ELR (cell line): ENCODE data around the gene VWA2.

ENCODE experiments used
- DNase-seq: peaks from one replicate; pipeline ENCODE4 v3.0.0-alpha.2; 2015; ENCODE audit warnings: low read depth

VWA2 gene

GRCh38 chr10:114239117-114239993, at the start of gene VWA2:
TSS of gene VWA2 (plus strand) at chr10:114239254. CDS start at chr10:114248714, 9,460 bp downstream.
- no peak for DNase-seq

DNA sequence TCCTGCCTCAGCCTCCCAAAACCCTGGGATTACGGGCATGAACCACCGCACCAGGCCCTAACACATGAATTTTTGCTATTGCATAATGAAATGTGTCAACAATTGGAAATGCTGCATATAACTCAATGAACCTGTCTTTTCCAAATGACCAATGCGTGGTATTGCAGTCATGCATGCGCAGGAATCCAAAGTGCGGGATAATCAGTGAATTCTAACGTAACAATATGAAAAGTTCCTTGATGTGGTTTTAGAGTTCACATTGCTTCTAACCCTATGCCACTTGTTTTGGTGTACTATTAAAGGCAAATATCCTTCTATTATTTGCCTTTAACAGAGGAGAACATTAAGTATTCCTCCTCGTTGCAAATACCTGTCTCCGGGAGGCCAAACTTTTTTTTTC, 49.4 kb upstream of the VWA2 start:
- DNase-seq: no peak

DNA sequence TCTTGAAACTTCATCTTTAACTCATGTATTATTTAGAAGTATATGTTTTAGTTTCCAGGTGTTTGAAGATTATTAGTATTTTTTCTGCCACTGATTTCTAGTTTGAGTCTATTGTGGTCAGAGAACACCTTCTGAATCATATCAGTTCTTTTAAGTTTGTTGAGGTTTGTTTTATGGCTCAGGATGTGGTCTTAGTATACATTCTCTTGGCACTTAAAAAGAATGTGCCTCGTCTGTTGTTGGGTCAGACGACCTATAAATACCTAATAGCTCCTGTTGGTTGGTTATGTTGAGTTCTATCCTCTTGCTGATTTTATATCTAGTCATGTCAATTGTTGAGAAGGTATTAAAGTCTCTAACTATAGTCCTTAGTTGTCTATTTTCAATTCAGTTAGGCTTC, 44.0 kb upstream of the VWA2 start:
- DNase-seq: peak; percentile 36

- DNase-seq: no peak
Measured at GRCh38 chr10:114199239-114199638, 39.8 kb upstream of the VWA2 start.

DNA sequence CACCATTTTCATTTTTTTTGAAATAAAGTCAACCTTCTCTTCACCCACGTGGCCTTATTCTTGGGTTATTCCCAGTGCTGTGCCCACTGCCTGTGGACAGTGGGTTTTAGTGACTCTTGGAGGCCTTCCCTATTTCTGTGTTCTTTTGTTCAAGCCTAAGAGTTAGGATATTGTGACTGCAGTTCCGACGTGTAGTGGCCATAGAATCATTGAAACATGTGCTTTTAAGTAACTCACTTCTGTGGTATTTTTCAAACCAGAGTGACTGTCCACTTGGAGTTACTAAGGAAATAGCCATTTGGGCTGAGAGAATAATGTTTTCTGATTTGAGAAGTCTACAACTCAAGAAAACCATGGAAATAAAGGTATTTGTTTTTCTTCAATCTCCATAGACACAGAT, 36.2 kb upstream of the VWA2 start:
- DNase-seq: no peak

DNA sequence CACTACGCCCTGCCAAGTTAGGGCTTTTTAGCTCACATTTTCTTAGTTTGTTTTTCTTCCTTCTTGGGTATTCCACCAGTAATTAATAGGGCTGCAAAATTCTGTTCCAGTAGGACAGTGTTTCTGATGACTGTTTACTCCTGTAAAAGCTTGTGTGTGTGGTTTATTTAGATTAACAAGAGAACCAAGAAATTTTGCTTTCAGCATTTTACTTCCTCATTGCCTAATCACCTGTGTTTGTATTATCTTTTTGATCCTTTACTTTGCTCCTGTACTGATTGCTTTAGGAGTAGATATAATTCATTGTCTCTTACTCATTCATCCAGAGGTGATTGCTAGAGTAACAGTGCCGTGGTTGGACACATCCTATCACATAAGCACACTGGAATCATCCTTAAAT, 32.2 kb upstream of the VWA2 start:
- no peak for DNase-seq

- DNase-seq: no peak
Measured at GRCh38 chr10:114207349-114207748, 31.7 kb upstream of the VWA2 start.

DNA sequence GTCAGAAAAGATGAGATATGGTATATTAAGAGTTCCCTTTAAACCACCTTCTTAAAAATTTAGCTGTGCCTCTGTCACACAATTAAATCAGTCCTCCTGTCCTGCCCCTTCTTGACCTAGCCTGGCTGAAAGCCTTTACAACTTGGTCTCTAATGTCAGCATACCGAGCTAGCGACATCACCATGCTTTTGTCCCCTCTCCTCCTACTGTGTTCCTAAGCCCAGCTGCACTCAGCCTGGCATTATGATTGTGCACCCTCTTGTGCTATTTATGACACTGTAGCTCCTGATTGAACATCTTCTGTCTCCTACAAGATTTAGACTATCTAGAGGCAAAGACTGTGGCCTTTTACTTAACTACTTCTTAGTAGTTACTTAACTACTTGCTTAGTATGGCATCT, 30.7 kb upstream of the VWA2 start:
- no peak for DNase-seq

DNA sequence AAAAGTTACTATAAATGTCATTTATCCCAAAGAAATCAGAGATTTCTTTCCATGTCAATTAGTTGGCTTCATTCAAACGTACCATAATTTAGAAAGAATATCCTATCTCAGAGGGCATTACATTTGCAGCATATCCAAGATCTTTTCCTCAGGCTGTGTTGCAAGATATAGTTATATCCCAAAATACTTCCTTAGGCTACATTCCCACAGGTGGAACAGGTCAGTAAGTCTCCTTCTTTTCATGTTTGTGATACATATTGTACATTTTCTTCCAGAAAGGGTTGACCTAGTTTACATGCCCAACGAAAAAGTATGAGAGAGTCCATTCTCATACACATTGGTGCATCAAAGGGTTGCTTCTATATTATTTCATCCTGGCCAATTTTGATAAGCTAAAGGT, 26.9 kb upstream of the VWA2 start:
- no peak for DNase-seq

- no peak for DNase-seq
Measured at GRCh38 chr10:114215033-114215432, 24.0 kb upstream of the VWA2 start.

- DNase-seq: no peak
Measured at GRCh38 chr10:114220281-114220680, 18.8 kb upstream of the VWA2 start.

GRCh38 chr10:114221235-114221634, 17.8 kb upstream of the VWA2 start:
- no peak for DNase-seq

GRCh38 chr10:114223066-114223465, 16.0 kb upstream of the VWA2 start:
- DNase-seq: no peak

DNA sequence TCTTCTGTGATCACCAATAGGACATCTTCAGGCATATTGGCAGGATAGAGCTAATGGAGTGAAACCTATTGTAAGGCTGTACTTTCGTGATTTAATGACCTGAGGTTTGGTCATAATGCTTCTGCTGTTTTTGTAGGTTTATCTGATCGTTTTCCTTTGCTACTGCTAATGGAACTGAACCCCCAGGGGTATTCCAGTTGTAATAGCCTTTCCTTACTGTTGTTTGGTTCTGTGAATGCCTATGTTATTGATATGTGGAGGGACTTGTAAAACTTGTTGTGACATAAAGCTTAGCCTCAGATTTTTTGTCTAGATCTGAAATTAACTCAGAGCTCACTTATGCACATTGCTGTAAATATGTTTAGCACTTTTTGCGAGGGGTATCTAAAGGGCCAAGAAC, 10.9 kb upstream of the VWA2 start:
- DNase-seq: no peak

DNA sequence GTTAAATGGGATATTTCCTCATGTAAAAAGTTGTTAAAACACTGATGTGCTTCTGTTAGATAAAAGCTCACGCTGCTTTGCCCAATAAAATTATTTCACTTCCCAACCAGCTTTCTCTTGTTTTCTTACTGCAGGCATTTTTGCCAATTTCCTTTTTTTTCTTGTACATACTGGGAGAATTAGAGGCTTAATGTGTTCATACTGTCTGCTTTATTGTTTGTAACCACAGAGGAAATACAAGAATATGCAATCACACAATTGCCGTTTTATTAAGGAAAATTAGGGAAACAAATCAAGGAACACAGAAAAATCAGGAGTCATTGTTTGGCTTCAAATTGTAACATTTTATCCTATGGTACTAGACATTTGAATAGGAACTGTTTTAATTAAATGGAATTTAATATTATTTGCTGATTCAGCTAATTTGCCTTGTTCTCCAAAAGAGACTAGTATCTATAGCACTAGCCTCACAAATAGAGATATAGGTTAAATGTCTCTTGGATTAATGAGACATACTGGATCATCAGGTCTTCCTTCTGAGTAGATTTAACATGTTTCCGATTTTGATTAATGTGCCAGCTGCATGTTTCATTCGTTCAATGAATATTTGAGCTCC, 6.4 kb upstream of the VWA2 start:
- DNase-seq: no peak

DNA sequence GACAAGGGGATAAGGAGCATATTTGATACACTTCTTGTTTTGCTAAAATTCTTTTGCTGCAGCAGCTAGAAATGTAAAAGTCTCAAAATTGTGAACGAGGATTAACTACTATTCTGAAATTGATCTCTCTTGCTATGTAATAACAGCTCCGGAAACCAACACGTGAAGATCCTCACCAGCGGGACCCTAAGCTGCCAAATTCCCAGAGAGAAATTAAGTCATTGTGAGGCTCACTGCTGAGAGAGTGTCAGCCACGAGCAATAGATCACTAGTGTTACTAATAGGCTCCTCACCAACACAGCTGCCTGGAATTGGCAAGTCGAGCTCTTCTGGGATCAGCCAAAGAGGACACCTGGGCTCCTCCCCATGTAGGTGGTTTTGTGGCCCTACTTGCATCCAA, 5.6 kb upstream of the VWA2 start:
- DNase-seq: no peak

DNA sequence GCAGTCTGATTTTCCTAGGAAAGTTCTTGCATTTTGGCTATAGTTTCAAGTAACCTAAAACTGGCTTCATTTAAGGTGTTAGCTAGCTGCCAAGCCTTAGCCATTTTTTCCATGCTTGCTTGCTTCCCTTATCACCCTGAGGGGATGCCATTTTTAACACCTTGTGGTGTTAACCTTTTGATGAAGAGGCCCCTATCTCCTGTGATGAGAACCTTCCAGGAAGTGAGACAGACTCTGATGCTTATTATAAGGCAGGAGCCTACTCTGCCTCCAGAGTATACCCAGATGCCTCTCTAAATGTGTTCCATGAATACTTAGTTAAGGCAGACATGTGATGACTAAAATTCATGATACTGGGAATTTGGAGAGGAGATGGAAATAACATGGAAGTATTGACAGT, 4.9 kb upstream of the VWA2 start:
- DNase-seq: no peak

DNA sequence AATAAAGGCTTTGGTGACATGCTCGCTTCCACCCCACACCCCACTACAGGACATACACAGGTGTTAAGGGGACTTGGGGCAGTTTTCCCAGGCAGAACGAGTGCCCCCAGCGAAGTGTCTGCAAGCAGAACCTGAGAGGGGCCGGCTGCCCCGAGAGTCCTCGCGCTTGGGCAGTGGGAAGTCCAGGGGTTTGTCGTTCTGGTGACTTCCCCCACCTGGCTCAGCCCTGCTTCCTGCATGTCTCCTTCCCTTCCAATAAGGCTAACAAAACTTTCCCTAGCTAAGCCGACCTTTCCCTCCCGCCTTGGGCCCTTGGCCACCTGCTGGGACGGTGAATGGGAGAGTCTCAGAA, 916 bp downstream of the VWA2 start:
- no peak for DNase-seq

DNA sequence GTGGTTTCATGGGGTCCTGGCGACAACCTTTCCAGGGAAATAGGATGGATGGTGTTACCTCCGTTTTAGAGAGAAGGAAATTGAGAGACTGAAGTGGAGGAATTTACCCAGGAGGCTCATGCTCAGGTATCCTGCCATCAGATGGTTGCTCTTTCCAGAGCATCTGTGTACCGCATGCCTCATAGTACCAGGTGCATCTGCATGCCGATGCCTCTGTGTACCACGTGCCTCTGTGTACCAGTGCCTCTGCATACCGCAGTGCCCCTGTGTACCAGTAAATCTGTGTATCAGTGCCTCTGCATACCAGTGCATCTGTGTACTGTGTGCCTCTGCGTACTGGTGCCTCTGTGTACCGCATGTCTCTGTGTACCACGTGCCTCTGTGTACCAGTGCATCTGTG, 3.2 kb downstream of the VWA2 start:
- DNase-seq: no peak

- no peak for DNase-seq
Measured at GRCh38 chr10:114243661-114244060, 4.6 kb downstream of the VWA2 start.

DNA sequence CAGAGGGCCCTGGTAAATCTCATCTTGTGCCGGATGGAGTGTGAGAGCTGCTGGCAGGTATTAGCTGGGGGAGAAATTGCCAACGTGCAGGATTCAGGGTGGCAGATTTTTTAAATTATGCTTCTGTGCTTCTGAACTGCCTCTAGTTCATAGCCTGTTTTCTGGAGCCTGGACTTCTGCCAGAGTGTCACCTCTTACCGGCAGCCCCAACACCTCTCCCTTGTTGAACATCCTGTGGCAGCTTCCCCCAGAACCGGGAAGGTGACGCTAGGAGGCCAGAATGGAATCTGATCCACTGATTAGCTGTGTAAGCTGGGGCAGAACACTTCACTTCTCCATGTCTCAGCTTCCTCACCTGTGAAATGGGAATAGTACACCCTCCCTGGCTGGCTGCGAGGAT, 5.1 kb downstream of the VWA2 start:
- DNase-seq: no peak

DNA sequence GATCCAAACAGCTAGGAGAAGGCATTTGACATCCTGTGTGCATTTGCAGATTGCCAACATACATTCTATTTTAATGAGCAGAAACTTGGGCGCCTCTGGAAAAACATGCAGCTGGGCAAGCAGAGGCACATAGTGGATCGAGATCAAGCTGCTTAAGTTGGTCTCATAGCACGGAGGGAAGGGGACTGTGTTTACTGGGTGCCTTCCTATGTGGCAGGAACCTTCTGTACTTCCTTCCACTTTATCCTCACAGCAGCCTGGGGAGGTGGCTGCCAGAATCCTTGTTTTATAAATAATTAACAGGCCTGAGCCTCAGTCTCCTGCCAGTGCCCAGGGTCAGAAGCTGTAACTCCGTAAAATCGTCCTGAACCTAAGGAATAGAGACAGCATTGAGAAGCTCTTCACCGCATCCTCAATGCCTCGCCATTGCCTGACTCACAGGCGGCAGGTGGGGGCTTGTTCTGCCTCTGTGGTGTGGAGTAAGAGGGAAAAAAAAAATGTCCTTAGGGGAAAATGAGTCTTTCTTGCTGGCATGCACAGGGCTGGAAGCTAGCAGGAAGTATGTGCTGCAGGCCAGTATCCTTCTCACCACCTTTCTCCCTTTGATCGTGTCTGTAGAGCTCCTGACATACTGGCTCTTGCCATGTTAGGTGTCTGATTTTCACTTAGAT, 6.2 kb downstream of the VWA2 start:
- peak; percentile 60 for DNase-seq

DNA sequence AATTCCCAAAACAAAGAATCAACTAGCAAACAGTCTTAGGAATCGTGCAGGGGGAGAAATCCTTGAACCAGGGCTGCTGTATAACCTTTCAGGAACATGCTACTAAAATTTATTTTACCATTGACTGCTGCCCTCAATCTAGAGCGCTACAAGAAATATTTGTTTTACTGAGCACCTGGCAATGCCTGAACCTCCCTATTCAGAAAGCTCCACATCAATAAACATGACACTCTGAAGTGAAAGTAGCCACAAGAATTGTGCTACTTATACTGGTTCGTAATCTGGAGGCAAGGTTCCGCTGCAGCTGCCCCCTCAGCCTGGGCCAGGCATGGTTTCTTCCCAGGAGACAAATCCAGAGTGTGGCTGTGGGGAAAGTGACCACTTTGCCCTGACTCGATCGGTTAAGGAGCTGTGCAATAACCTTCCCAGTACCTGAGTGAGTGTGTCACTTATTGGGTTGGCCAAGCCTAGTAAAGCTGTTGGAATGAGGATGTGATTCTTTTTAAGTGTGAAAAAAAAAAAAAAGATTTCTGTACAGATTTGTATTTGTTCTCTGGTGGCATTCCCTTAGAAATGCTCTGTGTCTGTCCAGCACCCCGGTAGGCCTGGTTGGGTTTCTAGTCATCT, 7.7 kb downstream of the VWA2 start:
- DNase-seq: peak; percentile 25
